Vagina (tissue), 2 donors: ENCODE results near the gene PRELID3B.

ENCODE experiments used
- POLR2A ChIP-seq, 2 donors: fragments of 450-650 bp; IDR thresholded peaks; one replicate each; pipeline ENCODE4 v1.6.1; 2017; ENCODE audit warnings: antibody characterized with exemption in 2 of 2, mild to moderate bottlenecking in 2 of 2, moderate library complexity in 2 of 2
- TF ChIP-seq, protein P1 (sequence below), 3 experiments: fragments of 450-650 bp in 2 of 3; fragments of 200-600 bp in 1 of 3; sonication (generic) in 1 of 3; IDR thresholded peaks; one replicate each; pipeline ENCODE4 v1.5.1; 2017 to 2019; ENCODE audit warnings: antibody characterized with exemption in 3 of 3, mild to moderate bottlenecking in 2 of 3, moderate library complexity in 2 of 3

DNA sequence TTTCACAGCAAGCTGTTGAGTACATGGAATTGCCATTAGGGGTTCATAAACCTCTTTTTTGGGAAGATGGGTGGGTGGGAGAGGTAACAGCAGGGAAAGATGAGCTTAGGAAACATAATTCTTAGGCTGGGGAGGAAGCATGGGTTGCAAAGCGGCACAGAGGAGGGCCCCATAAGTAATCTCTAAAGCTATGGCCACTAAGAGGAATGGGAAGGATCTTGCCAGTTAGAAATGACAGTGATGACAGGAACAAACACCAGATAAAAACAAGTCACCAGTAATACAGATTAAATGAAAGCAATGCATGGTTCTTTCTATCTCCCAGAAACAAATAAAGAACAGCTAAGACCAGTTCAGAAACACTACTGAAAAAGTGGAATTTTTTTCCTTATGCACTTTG lies 31.0 kb upstream of the PRELID3B start:
- TF ChIP-seq POLR2A (IDR thresholded peaks at IDR 0.05) = no peak
- TF ChIP-seq, protein P1, sequence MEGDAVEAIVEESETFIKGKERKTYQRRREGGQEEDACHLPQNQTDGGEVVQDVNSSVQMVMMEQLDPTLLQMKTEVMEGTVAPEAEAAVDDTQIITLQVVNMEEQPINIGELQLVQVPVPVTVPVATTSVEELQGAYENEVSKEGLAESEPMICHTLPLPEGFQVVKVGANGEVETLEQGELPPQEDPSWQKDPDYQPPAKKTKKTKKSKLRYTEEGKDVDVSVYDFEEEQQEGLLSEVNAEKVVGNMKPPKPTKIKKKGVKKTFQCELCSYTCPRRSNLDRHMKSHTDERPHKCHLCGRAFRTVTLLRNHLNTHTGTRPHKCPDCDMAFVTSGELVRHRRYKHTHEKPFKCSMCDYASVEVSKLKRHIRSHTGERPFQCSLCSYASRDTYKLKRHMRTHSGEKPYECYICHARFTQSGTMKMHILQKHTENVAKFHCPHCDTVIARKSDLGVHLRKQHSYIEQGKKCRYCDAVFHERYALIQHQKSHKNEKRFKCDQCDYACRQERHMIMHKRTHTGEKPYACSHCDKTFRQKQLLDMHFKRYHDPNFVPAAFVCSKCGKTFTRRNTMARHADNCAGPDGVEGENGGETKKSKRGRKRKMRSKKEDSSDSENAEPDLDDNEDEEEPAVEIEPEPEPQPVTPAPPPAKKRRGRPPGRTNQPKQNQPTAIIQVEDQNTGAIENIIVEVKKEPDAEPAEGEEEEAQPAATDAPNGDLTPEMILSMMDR (IDR thresholded peaks at IDR 0.05) = no peak
